GM12891 (cell line): Measurements from ENCODE around the gene FARS2.
"Not testable (repeated sequence)": the region's sequence is repeated elsewhere in the genome, so short reads cannot be mapped to it uniquely, and the experiment has no call there.

Source experiments
- DNase-seq: peaks from one replicate; pipeline ENCODE4 v3.0.0; 2011; ENCODE audit warnings: low spot score; ENCODE audit not compliant: insufficient read length
- FAIRE-seq: peaks from 2 replicates; lab custom pipeline; 2011; peaks lifted over from hg19 to GRCh38; lab: Jason Lieb, UNC
- PAX5 ChIP-seq: IDR thresholded peaks from 2 replicates; pipeline ENCODE4 v1.6.1; 2011; ENCODE audit warnings: low read length, moderate library complexity, mild to moderate bottlenecking; ENCODE audit not compliant: insufficient read depth, severe bottlenecking
- POLR2A ChIP-seq: IDR thresholded peaks from 2 replicates; pipeline ENCODE4 v1.6.1; 2011; ENCODE audit warnings: low read depth, low read length, control low read depth
- POLR2AphosphoS5 ChIP-seq: IDR thresholded peaks from 2 replicates; pipeline ENCODE4 v1.6.1; 2011; ENCODE audit warnings: low read depth, low read length, control low read depth
- POU2F2 ChIP-seq: IDR thresholded peaks from 2 replicates; pipeline ENCODE4 v1.6.1; 2011; ENCODE audit warnings: low read depth, mild to moderate bottlenecking, control low read depth, low read length, moderate library complexity
- SPI1 ChIP-seq: IDR thresholded peaks from 2 replicates; pipeline ENCODE4 v1.6.1; 2011; ENCODE audit warnings: low read depth, low read length, control low read depth
- TAF1 ChIP-seq: IDR thresholded peaks from 2 replicates; pipeline ENCODE4 v1.6.1; 2011; ENCODE audit warnings: low read depth, low read length, control low read depth

The FARS2 gene

DNA sequence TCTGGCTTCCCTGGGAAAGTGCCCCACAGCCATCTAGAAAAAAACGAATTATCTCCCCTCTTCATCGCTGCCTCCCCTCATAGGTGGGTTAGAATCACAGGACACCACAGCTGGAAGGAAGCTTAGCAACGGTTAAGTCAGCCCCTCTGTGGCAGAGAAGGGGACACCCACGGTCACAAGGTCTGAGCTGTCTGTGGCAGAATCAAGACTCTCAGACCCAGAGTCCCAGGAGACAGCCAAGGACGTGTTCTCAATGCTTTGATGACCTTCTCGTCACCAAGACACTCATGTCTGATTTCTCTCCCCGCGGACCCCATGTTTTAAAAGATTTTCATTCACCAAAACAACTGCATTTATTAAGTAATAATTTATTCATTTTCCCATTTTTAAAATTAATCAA is 523.9 kb downstream of the FARS2 start:
- no peak for DNase-seq
- no peak for TF ChIP-seq PAX5
- TF ChIP-seq POLR2AphosphoS5: no peak
- no peak for TF ChIP-seq POLR2A
- no peak for TF ChIP-seq SPI1
- TF ChIP-seq TAF1: no peak
- TF ChIP-seq POU2F2: no peak
- no peak for FAIRE-seq

DNA sequence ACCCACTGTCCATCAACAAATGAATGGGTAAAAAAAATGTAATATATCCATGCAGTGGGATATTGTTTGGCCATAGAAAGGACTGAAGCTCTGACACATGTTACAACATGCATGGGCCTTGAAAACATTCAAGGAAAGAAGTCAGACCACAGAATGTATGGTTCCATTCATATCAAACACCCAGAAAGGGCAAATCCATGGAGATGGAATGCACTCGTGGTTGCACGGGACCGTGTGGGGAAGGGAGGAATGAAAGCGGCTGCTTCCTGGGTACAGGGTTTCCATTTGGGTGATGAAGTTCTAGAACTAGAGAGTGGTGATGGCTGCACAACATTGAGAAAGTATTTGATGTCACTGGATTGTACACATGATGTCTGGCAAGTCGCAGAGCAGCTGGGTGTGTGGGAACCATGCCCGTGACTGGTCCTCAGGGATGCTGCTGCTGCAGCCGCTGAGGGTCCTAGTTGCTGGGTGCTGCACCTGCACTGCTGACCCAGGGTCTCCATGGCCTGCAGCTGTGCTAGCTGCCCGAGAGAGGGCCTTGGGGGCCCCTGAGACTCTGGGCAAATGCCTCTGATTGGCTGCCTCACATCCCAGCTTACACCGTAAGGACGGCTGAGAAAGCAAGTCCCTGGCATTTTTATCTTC is 525.1 kb downstream of the FARS2 start:
- TF ChIP-seq PAX5: no peak
- TF ChIP-seq POU2F2: no peak
- TF ChIP-seq POLR2A: no peak
- no peak for TF ChIP-seq SPI1
- TF ChIP-seq POLR2AphosphoS5: no peak
- TF ChIP-seq TAF1: no peak
- FAIRE-seq (no peak), DNase-seq (no peak)

DNA sequence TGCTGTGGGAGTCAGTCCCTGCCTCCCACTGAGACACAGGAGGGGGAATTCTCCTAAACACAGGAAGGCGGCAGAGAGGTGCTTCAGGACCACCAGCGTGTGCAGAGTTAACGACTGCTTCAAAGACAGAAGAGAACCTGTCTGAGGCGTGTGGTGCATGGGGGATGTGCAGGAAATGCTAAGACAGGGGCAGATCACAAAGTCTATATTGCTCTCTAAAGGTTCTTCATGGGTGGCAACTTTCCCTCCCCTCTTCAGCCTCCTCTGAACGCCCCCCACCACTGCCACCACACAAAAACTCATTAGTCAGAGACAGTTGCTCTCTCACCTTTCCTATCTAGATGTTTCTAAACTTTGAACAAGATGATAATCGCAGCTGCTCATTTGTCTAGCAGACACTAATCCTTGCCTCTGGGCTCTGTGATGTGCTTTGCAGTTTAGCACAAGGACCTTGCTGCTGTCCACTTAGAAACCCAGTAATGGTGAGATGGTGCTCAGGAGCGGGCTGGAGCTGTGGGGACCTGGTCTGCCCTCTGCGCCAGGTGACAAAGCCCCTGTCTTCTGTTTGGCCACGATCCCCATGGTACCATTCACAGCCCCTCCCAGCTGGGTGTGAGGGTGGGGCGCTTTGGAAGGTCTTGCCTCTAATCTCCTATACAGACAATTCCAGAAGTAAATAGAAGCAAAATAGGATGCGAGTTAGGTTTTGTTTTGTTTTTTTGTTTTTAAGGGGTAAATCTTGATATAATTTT is 525.8 kb downstream of the FARS2 start:
- no peak for TF ChIP-seq SPI1
- no peak for TF ChIP-seq POLR2AphosphoS5
- TF ChIP-seq PAX5: no peak
- TF ChIP-seq POU2F2: no peak
- TF ChIP-seq TAF1: no peak
- TF ChIP-seq POLR2A: no peak
- DNase-seq (no peak), FAIRE-seq (no peak)

DNA sequence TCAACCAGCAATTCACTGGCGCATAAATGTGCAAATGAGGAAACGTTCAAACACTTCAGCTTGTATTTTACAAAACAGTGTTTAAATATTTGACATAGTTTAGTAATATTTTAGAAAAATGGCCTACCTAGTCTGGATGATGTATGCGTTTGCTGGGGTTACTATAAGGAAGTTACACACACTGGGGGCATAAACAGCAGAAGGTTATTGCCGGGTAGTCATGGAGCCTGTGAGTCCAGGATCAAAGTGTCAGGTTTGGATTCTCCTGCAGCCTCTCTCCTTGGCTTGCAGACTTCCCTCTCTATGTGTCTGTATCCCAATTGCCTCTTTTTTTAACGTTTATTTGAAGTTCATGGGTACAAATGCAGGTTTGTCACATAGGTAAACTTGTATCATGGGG is 528.1 kb downstream of the FARS2 start:
- FAIRE-seq, DNase-seq: not testable (repeated sequence)

DNA sequence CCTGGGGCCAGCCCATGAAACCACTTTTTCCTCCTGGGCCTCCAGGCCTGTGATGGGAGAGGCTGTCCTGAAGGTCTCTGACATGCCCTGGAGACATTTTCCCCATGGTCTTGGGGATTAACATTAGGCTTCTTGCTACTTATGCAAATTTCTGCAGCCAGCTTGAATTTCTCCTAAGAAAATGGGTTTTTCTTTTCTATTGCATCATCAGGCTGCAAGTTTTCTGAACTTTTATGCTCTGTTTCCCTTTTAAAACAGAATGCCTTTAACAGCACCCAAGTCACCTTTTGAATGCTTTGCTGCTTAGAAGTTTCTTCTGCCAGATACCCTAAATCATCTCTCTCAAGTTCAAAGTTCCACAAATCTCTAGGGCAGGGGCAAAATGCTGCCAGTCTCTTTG is 535.2 kb downstream of the FARS2 start:
- DNase-seq, FAIRE-seq: not testable (repeated sequence)

DNA sequence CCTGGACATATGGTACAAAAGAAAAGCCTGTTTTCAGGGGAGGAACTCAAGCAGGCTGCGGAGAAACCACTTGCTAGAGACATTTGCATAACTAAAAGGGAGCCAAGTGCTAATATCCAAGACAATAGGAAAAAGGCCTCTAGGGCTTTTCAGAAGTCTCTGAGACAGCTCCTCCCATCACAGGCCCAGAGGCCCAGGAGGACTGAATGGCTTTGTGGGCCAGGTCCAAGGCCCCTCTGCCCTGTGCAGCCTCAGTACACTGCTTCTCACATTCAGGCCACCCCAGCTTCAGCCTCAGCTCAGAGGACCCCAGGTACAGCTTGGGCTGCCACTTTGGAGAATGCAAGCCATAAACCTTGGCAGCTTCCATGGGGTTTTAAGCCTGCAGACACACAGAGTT is 545.1 kb downstream of the FARS2 start:
- not testable (repeated sequence) for DNase-seq, FAIRE-seq

DNA sequence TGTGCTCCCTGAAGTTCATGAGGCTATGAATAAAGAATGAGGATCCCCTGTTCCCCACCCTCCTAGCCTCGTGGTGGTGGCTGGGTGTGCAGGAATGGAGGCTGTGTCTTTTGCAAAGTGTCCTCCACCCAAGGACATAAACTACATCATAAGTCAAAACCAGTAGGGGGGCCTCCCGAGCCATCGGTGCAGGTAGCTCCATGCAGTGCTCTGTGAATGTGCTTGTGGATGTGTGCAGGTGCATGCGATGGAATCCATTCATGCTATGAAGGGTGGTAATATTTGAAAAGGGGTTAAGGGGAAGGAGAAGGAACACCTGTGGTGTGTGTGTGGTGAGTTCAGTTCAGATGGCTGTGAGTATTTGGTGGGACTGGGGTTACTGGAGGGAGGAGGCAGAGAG is 548.1 kb downstream of the FARS2 start:
- no peak for FAIRE-seq
- no peak for DNase-seq
- TF ChIP-seq PAX5 (no peak), POU2F2 (no peak), SPI1 (no peak), POLR2A (no peak), TAF1 (no peak), POLR2AphosphoS5 (no peak)

DNA sequence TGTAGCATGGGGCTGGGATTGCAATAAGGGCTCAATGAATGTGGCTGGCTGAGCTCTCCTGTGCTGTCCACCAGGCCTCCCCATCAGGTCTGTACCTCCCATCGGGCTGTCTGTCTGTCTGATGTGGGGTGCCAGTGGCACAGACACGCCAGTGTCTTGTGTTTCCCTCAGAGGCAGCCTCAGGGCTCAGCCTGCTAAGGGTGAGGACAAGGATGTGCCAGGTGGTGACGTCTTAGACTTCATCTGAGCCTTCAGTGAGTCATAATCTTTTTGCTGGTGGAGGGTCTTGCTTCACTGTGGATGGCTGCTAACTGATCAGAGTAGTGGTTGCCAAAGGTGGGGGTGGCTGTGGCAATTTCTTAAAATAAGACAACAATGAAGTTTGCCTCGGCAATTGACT is 550.7 kb downstream of the FARS2 start:
- DNase-seq: no peak
- TF ChIP-seq POLR2AphosphoS5 (no peak), POU2F2 (no peak), PAX5 (no peak), POLR2A (no peak), SPI1 (no peak), TAF1 (no peak)
- no peak for FAIRE-seq

DNA sequence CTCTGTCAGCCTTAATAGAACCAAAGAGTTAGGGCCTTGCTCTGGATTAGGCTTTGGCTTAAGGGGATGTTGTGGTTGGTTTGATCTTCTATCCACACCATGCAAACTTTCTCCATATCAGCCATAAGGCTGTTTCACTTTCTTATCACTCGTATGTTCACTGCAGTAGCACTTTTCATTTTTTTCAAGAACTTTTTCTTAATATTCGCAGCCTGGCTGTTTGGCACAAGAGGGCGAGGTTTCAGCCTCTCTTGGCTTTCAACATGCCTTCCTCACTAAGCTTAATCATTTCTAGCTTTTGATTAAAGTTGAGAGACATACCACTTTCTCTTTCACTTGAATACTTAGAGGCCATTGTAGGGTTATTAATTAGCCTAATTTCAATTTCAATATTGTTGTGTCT is 552.3 kb downstream of the FARS2 start:
- FAIRE-seq (no peak), DNase-seq (no peak)
- TF ChIP-seq POLR2AphosphoS5 (no peak), TAF1 (no peak), PAX5 (no peak), SPI1 (no peak), POLR2A (no peak), POU2F2 (no peak)

DNA sequence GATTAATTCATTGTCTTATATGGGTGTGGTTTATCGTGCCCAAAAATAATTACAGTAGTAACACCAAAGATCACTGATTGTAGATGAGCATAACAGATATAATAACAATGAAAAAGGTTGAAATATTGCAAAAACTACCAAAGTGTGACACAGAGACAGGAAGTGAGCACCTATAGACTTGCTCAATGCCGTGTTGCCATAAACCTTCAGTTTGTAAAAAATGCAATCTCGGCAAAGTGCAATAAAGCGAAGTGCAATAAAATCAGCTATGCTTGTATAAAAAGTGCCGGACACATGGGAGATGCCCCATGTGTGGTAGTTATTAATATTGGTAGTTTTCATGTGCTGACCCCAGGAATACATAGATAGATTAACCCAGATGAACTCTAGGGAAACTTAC is 552.8 kb downstream of the FARS2 start:
- DNase-seq: no peak
- no peak for FAIRE-seq
- TF ChIP-seq POU2F2 (no peak), POLR2AphosphoS5 (no peak), POLR2A (no peak)

DNA sequence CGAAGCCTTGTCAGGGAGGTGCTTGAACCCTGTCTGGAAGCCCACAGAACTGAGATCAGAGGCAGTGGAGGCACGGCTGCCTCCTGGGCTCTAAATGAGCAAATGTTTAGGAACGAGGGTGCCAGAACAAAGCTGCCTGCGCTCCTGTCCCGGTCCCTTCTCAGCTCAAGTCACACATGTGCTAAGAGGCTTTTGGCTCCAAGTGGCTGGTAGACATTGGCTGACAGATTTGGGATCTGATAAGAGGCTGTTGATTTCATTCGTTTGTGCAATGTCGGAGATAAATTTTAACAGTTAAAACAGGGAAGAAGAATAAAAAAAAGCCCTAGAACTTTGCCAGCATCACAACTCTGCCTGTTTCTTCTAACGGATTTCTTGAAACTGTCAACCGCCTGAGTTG is 553.6 kb downstream of the FARS2 start:
- FAIRE-seq (no peak), DNase-seq (no peak)
- TF ChIP-seq SPI1 (no peak), POU2F2 (no peak), TAF1 (no peak), PAX5 (no peak), POLR2A (no peak), POLR2AphosphoS5 (no peak)
